HG03108 (cell line): Measurements from ENCODE around the gene ERG.

Source experiments
- ATAC-seq: cut with Tn5 transposase; IDR thresholded peaks from one replicate; pipeline ENCODE4 v1.9.1; 2021; ENCODE audit warnings: moderate library complexity; ENCODE audit not compliant: unreplicated experiment

The ERG gene

DNA sequence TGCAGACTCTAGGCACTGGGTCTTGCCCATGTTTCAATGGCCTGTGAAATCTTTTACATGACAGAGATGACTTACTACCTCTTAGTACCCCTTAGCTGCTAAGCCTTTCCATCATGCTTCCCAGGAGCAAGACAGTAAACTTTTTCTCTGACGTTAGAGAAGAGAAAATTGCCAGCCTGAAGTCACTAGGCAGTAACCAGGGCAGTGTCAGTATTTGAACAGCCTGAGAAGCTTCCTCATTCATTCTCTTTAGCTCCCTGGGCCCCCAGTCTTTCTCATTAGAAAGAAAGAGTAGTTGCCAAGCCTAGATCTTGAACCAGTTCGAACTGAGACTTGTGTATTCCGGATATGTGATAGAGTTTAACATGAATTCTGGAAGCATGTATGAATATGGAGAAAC lies 99.2 kb downstream of the ERG start:
- no peak for ATAC-seq

DNA sequence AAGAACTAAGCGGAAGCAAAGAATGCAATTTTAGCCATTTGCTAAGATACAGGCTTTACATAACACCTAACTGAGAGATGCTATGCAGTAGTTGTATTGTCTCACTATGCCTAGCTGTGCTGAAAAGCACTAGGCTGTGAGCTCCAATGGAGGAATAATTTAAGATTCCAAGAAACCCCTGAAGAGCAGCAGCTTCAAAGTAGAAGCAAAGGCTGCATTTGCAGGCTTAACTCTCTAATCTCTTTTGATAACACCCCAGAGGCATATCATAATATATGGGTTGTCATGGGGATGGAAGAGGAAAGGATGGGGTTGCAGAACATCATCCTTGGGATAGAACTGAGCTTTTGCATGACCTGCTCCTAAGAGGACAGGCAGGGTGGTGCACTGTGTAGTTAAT lies 102.0 kb downstream of the ERG start:
- no peak for ATAC-seq

DNA sequence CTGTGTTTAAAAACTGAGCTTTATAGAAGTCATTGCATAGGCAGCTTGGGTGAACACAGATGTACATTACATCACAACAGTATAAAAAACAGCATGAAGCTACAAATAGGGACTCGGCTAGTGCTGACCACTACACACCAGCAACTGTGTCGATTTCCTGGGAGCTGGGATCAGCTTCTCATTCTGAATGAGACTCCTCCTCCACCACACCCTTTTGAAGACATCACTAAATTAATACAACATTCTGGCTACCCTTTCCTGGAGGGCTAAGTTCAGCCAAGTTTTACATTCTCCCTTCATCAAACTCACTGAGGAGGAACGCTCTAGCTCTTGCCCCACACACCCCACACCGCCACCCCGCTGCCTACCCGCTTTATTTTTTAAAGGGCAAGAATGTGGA lies 102.7 kb downstream of the ERG start:
- no peak for ATAC-seq

DNA sequence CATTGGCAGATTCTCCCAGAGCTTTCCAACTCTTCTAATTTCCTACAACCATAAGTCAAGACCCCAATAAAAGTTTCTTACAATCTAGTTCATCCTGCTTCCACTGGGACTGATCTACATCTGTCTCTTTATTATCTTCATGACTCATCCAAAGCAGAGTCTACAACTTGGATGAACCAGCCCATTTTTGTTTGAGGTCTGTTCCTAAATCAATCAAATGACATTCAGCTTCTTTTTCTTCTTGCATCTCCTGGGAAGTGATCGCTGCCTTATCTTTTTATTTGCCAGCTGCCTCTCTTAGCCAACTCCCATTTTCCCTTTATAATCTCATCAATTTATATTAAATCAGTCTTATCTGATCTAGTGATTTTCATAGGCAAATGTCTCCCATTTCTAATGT lies 105.6 kb downstream of the ERG start:
- ATAC-seq = no peak

GRCh38 chr21:38389896-38390295 lies 108.4 kb downstream of the ERG start:
- no peak for ATAC-seq

DNA sequence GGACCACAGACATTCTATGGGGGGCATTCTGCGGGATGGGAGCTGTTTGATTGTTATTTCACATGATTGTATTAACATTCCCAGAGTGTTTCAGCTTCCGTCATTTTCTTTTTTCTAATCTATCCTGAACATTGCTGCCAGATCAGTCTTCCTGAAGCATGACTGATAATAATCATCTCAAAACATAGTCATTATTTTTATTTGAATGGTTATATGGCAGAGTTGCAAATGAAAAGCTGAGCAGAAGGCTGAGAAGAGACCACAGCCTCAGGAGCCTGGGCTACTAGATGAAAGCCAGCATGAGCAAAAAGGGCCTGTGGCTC lies 109.0 kb downstream of the ERG start:
- ATAC-seq = no peak

GRCh38 chr21:38388647-38389353 lies 109.5 kb downstream of the ERG start:
- no peak for ATAC-seq

DNA sequence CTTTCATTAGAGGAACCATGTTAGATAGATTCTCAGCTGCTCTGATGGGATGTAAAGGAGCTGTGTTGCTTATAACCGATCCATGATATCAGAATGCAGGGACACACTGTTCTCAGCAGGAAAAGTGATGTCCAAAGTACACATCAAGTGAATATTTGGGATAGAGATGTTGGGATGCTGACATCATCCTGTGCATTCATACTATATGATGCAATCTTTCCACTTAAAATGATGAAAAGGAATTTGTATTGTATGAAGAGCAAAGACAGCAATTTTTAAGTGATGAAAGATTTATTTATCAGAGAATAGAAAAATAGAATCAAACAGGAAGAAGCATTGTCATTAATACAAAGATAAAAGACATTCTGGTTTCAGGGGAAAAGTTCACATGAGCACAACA lies 110.1 kb downstream of the ERG start:
- ATAC-seq = no peak

DNA sequence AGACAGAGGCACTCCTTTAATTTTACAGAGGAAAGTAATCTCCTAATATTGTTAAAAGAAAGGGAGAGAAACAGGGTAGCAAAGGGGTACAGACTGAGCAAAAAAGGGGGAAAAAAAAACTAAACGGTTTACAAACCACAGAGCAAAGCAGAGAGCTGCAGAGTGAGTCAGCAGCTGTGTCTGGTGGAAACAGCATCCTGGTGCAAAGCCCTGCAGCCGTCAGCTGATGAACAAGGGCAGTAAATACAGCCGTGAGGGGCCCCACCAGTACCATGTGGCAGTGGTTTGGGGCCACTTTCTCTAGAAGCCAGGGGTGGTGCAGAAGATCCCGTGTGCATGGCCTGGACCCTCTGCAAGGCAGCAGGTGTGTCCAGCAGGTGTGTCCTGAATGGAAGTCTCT lies 111.3 kb downstream of the ERG start:
- ATAC-seq = no peak

DNA sequence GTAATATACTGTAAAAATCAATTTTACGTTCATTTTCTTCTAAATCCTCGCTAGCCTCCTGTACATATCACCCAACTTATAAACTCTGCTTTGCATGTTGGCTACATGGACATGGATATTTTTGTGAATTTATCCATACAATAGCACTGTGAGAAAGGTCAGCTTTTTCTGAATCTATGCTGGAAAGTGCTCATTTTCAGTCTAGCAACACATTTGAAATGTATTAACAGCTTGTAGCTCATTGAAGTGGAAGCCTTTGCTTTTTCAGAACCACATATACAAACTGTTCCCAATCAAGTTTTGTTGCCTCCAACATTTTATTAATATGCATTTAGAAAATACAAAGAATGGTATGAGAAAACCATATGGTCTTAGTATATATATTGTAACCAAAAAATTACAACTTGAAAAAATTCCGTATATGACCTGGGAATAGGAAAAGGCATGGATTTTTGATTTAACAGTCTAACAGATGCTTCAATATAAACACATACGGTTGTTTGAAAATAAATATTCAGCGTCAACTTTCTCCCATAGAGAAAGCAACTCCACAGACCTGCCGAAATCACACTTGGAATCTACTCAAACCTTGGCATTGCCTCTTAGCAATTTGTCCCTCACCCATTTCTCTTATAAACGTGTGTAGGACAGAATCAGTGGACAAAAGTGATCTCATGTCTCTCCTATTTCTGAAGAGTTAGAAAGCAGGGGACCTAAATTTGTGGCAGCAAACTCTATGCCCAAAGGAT lies 112.7 kb downstream of the ERG start:
- ATAC-seq = no peak

- ATAC-seq = no peak
Measured at GRCh38 chr21:38384675-38385426, 113.4 kb downstream of the ERG start.

- no peak for ATAC-seq
Measured at GRCh38 chr21:38384238-38384560, 114.1 kb downstream of the ERG start.

GRCh38 chr21:38383411-38384237 lies 114.7 kb downstream of the ERG start:
- no peak for ATAC-seq

- ATAC-seq = no peak
Measured at GRCh38 chr21:38380481-38381137, 117.7 kb downstream of the ERG start.

- no peak for ATAC-seq
Measured at GRCh38 chr21:38379147-38379546, 119.1 kb downstream of the ERG start.

DNA sequence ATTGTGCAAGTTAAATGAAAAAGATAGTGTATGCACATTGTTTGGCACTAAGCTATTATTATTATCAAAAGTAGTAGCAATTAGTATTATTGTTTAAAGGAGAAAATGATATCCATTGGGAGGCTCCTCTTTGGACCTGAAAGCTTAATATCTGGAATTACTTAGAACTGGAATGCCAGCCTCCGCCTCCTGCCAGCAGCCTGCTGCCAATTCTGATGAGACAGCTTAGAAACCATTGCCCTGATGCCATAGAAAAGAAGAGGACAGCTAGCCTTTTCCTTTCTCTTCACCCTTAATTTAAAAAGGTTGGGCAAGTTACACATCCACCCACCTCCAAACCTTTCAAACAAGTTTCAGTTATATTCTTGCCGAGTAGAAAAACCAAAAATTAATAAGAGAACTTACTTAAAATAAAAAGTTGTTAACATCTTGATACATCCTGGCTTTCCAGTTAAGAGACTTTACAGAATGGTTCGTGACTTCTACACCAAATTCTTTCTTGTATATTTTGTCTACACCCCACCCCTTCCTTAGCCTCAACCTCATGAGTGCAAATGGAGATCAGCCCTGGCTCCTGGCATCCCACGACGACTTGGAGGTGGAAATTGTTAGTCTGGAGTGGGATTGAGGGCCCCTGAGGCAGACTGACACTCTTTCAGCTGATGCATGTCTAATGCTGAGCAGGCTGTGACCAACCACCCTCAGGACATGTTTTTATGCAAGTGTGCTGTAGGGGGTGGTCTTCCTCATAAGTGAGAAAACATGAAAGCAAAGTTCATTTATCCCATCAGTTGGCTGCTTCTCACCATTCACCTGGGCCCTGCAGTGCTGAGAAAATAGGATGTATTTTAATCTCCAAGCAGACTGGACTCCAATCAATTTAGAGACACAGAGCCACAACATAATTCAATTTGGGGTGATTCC lies 120.8 kb downstream of the ERG start:
- ATAC-seq = no peak

DNA sequence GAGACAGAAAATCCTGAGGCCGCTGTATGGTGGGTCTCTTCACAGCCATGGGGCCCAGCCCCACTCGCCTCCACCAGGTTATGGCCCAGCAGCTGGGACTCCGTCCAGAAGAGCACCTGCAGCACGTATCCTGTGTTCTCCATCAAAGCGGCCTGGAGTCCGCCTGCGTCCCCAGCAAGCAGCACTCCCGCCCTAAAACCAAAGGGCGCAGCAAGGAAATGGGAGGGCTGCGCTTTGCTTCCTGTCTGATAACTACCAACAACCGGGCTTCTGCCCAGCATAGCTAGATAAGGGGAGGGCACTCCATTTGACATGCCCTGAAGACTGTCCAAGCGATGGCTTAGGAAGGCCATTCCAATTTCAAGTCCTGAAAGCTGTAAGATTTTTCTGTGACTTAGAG lies 121.6 kb downstream of the ERG start:
- ATAC-seq = no peak

- ATAC-seq = no peak
Measured at GRCh38 chr21:38376235-38376634, 122.0 kb downstream of the ERG start.

GRCh38 chr21:38367646-38368045 lies 130.6 kb downstream of the ERG start:
- ATAC-seq = no peak

DNA sequence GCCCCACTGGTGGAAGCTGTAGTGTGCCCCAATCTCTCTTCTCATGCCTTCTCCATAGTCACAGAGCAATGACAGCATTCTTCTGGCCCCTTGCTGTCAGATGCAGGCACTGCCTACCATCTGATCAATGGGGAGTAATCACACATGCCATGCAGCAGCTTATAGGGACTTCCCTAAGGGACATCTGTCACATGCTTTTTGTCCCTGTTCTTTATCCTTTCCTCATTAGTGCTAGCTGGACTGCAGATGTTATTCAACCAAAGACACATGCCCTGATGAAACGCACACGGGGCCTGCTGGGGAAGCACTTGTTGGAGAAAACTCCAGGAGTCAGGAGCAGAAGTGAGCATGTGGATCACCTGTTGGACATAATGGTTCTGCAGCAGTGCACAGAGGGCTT lies 132.8 kb downstream of the ERG start:
- ATAC-seq = no peak
